HCEC 1CT (cell line): ENCODE measurements around the gene ARID1B.

ENCODE experiments used
- DNase-seq: peaks from one replicate; pipeline ENCODE4 v3.0.0-alpha.2; 2017

ARID1B gene

DNA sequence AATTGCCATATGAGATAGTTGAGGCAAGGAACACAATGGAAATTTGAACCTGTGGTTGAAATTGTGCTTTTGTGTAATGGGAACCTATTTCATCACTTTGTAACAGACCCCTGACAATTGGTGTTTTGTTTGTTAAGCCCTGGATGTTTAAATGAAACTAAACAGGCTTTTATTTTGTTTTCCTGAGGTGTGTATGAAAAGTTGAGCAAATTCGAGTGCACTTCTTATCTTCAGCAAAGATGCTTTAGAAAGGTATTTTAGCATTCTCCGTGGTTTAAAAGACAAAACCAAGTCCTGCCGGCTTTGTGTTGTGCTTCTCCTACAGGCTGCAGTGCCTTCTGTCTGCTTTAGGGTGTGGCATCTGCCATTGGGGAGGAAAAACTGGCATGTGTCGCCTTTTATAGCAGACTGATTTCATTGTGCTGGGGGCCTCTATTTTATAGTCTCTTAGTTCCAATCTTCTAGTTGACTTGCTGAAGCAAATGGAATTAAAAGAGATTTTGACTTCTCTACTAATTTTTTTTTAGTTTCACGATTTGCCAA, 2.2 kb upstream of the ARID1B start:
- DNase-seq, result peak; percentile 12

DNA sequence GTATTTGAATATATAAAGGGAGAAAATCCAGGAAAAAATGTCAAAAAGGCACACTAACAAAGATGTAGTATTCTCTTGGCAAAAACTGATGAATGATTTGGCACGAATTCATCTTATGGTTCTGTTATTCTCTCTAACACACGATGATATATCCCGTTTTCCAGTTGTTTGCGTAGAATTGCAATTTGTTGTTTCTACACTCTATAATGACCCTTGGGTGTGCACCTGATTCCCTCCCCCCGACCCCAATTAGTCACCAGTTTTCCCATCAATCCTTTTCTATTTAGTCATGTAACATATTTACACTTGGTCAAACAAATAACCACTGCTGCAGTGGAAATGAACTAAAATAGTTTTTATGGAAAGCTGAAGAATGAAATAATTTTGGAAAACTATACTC, 1.5 kb upstream of the ARID1B start:
- no peak for DNase-seq

DNA sequence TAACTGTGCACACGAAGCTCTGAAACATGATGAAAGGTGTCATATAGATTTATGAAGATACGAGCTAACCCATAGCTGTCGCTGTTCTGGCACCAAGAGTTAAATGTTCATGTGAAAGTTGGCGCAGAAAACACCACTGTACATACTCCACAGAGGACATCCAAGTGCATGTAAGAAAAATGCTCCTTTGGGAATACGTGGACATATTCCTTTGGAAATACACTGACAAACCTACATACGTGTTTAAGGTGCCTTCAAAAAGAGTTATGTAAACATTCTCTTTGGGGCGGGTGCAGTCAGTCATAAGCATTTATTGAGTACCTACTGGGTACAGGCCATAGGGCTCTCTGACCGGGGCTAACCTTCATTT, 723 bp upstream of the ARID1B start:
- DNase-seq, result peak; percentile 47

DNA sequence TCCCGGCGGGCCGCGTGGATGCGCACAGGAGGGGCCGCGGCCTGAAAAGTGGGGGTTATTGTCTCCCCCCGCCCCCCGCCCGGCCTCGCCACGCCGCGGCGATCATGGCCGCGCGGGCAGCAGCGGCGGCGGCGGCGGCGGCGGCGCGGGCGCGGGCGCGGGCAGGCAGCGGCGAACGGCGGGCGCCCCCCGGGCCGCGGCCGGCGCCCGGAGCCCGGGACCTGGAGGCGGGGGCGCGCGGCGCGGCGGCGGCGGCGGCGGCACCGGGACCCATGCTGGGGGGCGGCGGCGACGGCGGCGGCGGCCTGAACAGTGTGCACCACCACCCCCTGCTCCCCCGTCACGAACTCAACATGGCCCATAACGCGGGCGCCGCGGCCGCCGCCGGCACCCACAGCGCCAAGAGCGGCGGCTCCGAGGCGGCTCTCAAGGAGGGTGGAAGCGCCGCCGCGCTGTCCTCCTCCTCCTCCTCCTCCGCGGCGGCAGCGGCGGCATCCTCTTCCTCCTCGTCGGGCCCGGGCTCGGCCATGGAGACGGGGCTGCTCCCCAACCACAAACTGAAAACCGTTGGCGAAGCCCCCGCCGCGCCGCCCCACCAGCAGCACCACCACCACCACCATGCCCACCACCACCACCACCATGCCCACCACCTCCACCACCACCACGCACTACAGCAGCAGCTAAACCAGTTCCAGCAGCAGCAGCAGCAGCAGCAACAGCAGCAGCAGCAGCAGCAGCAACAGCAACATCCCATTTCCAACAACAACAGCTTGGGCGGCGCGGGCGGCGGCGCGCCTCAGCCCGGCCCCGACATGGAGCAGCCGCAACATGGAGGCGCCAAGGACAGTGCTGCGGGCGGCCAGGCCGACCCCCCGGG, 637 bp downstream of the ARID1B start:
- peak; percentile 60 for DNase-seq

DNA sequence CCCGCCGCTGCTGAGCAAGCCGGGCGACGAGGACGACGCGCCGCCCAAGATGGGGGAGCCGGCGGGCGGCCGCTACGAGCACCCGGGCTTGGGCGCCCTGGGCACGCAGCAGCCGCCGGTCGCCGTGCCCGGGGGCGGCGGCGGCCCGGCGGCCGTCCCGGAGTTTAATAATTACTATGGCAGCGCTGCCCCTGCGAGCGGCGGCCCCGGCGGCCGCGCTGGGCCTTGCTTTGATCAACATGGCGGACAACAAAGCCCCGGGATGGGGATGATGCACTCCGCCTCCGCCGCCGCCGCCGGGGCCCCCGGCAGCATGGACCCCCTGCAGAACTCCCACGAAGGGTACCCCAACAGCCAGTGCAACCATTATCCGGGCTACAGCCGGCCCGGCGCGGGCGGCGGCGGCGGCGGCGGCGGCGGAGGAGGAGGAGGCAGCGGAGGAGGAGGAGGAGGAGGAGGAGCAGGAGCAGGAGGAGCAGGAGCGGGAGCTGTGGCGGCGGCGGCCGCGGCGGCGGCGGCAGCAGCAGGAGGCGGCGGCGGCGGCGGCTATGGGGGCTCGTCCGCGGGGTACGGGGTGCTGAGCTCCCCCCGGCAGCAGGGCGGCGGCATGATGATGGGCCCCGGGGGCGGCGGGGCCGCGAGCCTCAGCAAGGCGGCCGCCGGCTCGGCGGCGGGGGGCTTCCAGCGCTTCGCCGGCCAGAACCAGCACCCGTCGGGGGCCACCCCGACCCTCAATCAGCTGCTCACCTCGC, 1.5 kb downstream of the ARID1B start:
- peak; percentile 52 for DNase-seq

DNA sequence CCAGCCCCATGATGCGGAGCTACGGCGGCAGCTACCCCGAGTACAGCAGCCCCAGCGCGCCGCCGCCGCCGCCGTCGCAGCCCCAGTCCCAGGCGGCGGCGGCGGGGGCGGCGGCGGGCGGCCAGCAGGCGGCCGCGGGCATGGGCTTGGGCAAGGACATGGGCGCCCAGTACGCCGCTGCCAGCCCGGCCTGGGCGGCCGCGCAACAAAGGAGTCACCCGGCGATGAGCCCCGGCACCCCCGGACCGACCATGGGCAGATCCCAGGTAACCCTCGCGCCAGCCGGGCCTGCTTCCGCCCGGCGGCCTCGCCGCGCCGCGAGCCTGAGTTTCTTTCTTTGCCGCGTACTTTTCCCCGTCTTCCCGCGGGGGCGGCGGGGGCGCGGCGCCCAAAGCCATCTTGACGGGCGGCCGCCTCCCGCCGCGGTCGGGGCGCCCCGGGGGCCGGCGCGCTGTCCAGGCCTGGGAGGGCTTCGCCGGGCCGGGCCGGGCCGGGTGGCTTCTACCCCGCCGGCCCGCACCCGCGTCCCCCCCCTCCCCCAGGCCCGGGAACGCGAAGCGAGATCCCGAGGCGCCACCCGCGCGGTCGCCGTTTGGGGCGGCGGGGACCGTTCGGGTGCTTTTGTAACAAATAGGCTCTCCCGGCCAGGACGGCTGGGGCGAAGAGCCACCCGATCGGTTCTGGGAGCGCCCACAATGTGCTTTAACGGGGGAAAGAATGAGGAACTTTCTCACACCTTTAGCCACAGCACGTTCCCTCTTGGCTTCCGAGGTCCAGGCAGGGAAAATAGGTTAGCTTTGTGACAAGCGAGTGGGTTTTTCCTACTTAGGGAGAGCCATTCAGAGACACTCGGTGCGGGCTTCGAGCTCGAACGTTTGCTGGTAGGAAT, 2.3 kb downstream of the ARID1B start:
- peak; percentile 22 for DNase-seq

DNA sequence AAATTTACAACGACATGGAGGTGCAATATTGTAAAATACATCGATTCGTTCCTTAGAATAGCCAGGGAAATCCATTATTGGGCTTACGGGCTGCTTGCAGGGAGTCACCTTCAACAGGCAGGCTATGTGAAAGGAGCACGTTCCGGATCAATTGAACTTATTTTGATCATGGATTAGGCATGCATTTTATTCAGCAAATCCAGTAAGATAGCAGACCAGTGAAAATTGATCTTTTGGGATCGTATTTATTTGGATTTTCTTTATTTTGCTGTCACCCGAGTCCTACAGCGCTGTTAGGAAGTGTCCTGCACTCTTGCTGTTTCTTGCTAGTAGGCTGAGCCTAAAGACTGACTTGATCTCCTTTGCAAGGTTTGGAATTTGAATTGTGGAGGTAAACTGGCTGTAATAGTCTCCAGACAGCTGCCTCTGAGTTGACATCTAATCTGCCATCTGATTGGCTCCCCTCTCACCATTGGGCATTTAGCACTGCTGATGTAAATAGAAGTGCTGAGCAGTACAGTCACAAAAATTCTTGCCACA, 3.0 kb downstream of the ARID1B start:
- peak; percentile 94 for DNase-seq

DNA sequence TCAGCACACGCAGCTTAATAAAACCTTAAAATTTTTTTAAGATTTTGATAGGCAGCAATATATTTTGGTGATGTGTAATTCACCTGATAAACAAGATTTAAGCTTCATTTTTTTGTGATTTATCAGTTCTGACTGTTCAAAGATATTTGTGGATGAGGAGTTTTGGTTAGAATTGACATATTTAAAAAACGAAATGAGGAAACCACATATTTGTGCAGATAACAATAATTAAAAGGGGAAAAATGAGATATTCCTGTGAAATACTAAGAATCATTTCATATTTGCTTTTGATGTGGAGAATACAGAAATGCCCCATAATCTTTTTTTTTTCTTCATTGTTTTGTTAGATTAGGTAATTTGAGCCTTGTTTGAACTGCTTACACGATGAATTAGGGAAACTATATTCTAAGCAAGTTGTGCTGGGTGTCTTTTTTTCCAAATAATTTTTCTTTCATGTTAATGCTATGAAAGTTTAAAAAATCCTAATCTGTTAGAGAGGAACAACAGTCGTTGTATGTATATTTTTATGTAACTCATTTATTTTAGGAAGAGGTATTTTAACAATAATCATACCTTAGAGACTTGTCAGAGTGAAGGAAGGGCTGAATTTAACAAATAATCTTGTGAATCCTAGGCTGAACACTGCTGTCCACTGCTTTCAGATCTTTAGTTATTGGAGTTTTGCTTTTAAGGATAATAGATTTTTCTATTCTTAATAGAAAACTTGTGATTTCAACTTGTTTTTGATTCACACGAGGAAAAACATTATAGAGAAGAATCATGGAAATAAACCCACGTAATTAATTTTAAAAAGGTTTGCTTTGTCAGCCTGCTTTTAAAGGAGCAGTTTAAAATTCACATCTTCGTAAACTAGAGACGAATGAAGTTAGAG, 4.0 kb downstream of the ARID1B start:
- DNase-seq, result no peak

DNA sequence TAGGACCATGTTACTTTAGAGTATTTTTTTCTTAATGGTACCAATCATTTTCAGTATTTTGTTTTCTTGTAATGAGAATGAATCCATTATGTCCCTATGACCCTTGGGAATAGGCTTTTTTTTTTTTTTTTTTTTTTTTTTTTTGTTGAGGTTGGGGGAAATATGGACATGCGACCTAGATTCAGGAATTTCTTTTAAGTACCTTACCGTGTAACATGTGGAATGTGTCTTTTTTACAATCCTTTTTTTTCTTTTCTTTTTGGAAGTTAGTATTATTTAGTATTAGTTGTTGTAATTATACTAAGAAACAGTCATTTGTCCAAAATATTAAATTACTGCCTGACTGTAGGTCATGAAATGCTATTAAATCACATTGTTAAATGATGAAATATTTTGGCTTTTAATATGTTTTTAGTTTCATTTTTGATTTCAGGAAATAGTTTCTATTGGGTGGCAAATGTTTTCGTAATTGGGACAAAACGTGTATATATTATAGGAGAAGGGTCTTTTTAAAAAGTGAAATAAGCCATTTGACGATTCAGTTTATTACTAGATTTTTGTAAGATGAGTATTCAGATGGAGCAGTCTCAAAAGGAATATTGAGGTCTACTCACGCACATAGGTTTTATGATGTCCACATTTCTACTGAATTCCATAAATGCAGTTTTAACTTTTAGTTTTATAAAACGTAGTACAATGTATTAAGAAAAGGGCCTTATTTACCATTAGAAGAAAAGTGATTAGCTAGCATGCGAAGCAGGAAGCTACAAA, 4.9 kb downstream of the ARID1B start:
- DNase-seq, result peak; percentile 15

DNA sequence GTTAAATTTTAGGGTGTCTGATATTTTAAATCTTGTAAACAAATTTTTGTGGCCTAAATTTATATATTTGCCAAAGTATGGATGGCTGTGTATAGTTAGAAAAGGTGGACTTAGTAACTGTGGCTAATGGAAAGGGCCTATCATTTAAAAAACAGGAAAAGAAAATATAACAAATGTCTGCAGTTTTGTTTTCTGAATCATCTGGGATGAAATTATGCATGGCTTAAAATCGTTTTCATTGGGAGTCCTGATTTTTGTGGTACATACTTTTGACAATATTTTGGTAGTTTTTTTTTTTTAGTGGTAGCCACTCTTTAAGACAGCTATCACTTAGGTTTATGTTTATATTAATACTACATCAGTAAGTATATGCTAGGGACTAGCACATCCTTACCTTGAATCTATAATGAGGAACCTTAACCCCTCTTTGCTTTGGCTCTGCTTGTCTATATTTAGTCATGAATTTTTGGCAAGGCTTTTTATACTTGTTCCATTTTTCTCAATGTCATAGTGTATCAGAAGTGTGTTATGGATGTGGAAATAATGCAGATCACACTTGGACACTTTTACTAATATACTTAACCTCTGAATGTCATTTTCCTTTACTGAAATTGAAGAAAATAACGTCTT, 5.6 kb downstream of the ARID1B start:
- peak; percentile 26 for DNase-seq

DNA sequence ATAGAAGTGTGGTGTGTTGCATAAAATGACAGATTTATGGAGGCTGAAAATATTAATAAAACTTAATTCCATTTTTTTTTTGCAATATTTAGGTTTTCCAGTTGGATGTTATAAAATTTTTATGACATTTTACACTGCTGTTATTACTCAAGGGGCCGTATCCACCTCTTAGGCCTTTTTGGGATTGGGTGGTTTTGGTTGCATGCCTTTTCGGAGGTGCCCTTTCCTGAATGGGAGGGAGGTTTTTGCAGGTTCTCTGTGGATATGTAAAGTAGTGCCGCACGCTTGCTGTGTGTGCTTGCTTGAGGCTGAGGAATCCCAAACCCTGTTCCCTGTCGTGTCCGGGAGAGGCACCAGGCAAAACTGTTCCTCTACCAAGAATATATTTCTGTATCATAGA, 6.8 kb downstream of the ARID1B start:
- DNase-seq, result no peak

DNA sequence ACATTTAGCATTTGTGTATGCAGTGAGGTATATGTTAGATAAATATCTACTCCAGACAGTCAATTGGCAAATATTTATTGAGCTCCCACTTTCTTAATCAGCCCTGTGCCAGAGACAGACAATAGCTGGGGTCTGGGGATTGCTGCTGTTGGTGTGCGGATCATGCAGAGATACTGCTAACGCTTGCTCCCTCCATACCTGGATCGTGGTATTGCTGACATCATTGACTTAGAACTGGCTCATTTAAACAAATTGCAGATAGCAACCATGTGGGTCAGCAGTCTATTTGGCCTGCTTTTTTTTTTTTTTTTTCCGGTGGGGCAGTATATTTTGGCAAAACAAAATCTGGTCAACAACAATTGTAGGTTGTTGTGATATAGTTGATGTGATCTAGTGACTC, 9.5 kb downstream of the ARID1B start:
- no peak for DNase-seq

DNA sequence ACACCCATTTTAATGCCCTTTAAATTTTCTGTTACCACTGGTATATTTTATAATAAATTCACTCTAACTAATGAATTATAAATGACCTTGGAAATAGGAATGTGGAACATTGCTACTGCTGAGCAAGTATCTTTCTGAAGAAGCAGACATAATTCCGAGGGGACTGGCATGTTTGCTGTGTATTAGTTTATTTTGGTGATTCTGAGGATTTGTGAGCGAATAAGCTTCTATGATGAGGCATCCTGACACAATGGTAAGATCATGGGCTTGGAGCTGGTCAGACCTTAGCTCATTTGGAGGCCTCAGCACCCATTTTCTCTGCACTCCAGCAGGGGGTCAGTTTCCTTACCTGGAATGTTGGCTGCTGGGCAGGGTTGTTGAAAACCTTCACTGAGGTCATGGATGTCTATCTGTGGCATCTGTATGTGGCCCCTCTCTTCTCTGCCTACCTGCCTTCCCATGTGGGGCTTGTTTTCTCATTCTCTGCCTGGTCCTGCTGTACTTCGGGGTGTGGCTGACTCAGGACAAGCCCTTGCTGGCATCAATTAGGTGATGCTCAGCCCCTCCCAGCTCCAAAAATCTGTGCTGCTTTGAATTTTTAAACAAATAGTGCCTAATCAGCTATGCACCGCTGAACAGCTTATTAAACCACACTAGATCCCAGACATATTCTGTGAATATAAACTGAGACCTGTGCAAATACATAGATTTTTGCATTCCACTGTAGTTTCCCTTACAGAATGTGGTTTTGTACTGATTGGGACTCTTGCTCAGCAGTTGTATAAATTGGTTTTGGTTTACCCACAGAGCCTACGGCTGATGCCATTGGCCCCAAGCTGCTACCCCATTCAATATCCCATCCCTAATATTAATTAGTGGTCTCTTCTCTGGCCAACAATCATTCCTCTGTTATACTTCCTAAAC, 10.7 kb downstream of the ARID1B start:
- DNase-seq, result no peak

DNA sequence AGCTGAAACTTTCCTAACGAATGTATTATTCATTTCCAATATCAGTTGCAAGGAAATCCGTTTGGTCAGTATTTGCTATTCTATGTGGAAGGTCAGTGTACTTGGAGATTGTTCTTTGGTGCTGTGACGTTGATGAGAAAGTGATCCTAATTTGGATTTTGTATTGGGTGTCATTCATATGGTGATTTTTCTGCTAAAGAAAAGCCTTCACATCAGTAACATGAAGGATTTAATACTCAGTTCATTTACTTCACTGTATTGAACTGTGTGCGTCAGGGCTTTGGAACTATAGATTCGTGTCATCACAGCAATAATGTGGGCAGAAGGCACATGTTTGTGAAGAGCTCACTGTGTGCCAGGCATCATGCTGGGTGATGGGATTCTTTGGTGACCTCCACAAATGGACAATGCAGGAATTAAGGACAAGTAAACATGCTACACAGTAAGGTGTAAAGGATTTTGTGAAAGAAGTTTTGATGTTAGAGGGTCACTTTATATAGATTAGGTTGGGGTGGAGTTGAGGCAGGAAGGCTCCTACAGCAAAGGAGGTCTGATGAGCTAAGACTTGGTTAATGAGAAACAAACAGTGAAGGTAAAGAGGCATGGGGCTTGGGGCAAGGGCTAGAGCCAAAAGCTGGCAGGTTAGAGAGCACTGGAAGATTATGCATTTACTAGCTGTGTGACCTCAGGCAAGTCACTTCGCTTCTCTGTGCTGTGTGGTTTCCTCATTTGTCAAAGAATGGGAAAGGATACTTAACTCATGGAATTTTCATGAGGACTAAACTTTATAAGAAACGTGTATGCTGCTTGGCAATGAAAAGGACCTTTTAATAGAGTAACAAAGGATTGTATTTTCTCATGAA, 12.1 kb downstream of the ARID1B start:
- no peak for DNase-seq

DNA sequence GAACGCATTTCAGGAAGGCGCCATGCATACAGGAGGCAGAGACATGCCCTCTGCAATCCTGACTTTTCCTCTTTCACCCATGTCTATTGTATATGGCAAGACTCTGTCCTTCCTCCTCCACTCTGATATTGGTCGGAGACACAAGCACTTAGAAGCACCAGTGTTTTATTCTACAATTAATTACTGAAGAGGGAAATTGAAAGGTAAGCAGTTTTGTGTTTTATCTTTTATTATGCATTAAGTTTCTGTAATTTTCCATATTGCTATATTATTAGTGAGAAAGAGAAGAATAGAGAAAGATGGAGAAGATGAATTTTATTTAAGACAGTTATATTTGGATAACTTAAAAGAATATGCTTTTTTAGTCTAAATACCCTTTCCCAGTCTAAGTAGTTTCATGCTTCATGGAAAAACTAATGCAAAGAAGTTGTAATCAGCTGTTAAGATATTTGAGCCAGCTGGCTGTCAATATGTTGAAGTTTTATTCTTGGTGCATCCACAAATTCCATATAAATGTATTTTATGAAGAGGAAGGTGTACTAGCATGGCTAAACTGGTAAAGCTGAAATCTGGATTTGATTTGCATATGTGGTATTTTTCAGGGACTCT, 13.6 kb downstream of the ARID1B start:
- no peak for DNase-seq

DNA sequence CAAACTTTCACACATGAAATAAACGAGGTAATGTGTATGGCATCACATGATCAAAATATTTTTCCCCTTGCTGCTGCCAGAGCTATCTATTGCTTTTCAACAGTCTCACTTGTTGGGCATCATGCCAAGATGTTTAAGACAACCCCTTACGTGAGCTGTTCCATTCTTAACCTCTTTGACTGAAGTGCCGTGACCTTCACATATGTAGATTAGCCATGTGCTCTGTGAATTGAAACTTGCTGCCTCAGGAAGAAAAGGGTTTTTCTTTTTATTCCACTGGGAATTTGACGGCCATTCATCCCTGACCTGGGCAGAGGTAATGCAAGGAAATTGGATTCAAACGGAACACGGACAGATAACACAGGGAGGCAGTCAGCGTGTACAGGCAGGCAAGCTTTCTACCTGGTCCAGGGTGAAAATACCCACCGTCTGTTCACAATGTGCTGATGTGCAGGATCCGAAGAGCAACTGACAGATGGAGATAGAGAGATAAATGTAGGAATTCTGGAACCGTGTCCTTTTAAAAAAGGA, 14.2 kb downstream of the ARID1B start:
- no peak for DNase-seq

DNA sequence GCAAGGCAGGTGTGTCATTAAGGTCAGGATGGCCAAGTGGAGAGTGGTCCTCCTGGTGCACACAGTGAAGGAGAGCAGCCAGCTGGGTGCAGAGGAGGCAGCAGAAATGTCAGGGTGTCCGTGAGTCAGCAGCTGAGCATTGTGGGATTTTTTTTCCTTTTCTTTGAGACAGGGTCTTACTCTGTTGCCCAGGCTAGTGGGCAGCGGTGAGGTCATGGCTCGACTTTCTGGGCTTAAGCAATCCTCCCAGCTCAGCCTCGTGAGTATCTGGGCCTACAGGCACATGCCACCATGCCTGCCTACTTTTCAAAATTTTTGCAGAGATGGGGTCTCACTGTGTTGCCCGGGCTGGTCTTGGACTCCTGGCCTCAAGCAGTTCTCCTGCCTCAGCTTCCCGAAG, 16.0 kb downstream of the ARID1B start:
- DNase-seq, result no peak
